VCaP (cell line): ENCODE data around the gene ZNF451.

Source experiments
- H3K27ac ChIP-seq: fragments of 450-650 bp; 2 replicates; pipeline ENCODE4 v1.5.1; 2017
- CTCF ChIP-seq: fragments of 450-650 bp; conservative IDR thresholded peaks from 2 replicates; pipeline ENCODE4 v1.5.1; 2017; ENCODE audit warnings: mild to moderate bottlenecking, moderate library complexity

Gene ZNF451

GRCh38 chr6:57085471-57085870, 4.5 kb upstream of the ZNF451 start:
- TF ChIP-seq CTCF: no peak

GRCh38 chr6:57086843-57087242, 3.1 kb upstream of the ZNF451 start:
- no peak for TF ChIP-seq CTCF

More at GRCh38 chr6:57085471-57085870, 4.5 kb upstream of the ZNF451 start:
- H3K27ac ChIP-seq: no peak overlapping the region

GRCh38 chr6:57087916-57088315, 2.1 kb upstream of the ZNF451 start:
- no peak overlapping the region for H3K27ac ChIP-seq
- TF ChIP-seq CTCF: no peak

More at GRCh38 chr6:57086843-57087242, 3.1 kb upstream of the ZNF451 start:
- no peak overlapping the region for H3K27ac ChIP-seq

GRCh38 chr6:57089265-57089664, 723 bp upstream of the ZNF451 start:
- TF ChIP-seq CTCF: no peak
- H3K27ac ChIP-seq: peak overlapping the region; percentile 67

GRCh38 chr6:57090458-57091067, 575 bp downstream of the ZNF451 start:
- H3K27ac ChIP-seq: peak overlapping the region; percentile 67

GRCh38 chr6:57091375-57091774, 1.4 kb downstream of the ZNF451 start:
- H3K27ac ChIP-seq: peak overlapping the region; percentile 45

- no peak for TF ChIP-seq CTCF
- no peak overlapping the region for H3K27ac ChIP-seq
Measured at GRCh38 chr6:57094689-57095088, 4.7 kb downstream of the ZNF451 start.

GRCh38 chr6:57097596-57097995, 7.6 kb downstream of the ZNF451 start:
- no peak for TF ChIP-seq CTCF
- no peak overlapping the region for H3K27ac ChIP-seq

GRCh38 chr6:57102976-57103375, 13.0 kb downstream of the ZNF451 start:
- H3K27ac ChIP-seq: no peak overlapping the region
- TF ChIP-seq CTCF: no peak
